Amniotic stem cell (primary cell): Measurements from ENCODE around the gene ECM2.

Experiments
- DNase-seq: peaks from one replicate; lab custom pipeline; 2025; lab: John Stamatoyannopoulos, UW

Gene ECM2

DNA sequence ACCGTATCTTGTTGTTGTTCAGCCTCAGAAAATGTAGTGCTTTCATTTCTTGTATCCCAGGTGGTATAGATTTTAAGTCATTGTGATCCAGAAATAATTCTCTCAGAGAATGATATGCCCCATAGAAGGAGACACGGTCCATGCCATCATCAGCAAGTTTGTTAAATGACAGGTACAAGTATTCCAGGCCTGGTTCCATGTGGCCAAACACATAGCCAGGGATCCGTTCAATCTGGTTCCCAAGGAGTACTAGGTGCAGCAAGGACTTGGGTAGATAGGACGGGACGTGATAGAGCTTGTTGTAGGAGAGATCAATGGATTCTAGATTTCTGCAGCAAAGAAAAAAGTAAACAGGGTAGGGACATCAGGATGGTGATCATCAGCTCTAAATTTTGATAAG is 35.1 kb downstream of the ECM2 start:
- DNase-seq = no peak

DNA sequence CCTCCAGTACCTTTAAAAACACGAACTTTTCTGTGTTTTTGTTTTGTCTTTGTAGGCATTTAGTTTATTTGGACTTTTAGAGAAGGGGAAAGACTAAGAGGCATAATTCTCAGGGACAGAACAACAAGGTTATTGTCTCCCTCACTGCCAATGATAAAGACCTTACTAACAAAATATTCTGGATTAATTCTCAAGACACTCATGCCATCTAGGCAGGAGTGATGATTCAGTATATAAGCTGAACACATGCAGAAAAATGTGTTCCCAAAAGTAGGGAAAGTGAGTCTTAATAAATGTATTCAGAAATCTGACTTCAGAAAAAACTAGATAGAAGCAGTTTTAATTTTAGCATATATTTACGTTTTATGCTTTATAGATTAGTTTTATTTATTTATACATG is 36.1 kb downstream of the ECM2 start:
- no peak for DNase-seq

GRCh38 chr9:92496396-92497176 is 39.2 kb downstream of the ECM2 start:
- DNase-seq = no peak

DNA sequence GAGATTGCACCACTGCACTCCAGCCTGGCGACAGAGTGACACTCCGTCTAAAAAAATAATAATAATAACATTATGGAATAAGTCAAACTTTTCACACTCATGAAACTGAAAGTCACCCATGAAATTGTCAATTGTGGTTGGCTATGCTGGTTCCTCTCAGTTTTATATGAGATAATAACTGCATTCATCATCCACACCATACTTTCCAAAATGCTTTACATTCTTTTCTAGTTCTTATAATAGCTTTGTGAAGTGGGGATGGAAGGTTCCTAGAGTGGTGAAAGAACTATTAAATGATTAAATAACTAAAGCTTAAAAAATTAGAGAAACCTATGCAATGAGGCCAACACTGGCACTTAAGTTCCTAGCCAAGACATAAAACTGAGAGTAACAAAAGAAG is 40.9 kb downstream of the ECM2 start:
- DNase-seq = no peak

DNA sequence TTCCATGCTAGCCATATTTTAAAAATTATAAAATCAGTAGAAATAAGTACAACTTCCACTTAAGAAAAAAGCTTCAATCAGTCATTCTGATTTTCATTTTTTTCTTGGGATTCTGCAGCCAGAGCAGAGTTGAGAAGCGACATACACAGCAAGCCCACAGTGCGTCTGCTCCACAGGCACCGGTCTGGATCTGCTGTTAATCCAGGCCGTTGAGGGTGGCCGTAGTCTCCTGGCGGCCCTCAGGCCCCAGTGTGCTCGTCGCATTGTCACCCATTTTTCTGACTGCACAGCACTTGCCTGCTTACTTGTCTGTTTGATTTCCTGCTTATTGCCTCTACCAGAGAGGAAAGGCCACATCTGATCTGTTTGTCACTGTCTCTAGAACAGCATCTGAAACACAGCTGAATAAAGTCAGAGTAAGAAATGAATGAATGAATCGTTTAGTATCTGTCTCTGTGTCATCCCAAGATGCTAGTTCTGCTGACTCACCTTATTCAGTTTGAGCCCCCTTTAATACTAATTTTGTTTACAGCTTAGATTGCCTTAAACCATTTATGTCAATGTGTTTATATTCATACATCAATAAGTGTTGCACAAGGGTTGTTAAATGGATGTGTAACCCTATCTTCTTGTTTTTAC is 41.9 kb downstream of the ECM2 start:
- no peak for DNase-seq

GRCh38 chr9:92492781-92493401 is 42.9 kb downstream of the ECM2 start:
- no peak for DNase-seq

- no peak for DNase-seq
These were observed 46.9 kb downstream of the ECM2 start for GRCh38 chr9:92488681-92489550.

GRCh38 chr9:92486371-92486770 is 49.4 kb downstream of the ECM2 start:
- no peak for DNase-seq

DNA sequence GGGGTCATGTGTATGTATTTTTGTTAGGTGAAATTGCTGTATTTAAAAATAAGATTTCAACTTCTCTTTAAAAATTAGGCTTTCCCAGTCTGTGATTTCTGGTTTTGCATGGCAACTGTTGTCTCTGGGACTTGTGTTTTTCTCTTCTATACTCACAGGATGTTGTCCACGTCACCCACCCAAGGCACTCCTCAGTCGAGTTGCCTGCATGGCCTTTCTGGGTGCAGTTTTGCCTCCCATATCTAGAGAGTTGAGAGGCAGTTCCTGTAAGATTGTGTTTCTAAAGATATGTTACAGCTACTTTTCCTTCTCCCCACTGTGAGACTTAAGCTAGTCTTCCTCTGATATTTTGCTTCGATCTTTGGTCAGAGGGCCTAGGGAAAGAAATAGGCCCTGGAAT is 51.2 kb downstream of the ECM2 start:
- DNase-seq = no peak

GRCh38 chr9:92483627-92484545 is 51.9 kb downstream of the ECM2 start:
- DNase-seq = no peak

DNA sequence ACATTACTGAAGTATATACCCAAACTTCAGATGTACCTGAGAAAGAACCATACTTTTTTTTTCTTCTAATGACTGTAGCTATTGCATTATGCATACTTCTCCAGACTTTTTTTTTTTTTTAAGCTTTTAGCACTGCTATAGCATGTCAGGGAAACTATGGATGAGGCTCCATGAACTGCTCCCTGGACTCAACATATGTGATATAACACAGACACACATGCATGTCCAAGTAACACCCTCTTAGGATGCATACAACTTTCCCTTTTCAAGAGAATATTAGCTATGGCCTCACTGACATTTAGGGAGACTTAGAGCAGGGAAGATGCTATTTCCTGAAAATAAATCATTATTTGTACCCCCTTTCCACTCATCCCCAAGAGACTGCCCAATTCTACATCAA is 53.0 kb downstream of the ECM2 start:
- DNase-seq = no peak

DNA sequence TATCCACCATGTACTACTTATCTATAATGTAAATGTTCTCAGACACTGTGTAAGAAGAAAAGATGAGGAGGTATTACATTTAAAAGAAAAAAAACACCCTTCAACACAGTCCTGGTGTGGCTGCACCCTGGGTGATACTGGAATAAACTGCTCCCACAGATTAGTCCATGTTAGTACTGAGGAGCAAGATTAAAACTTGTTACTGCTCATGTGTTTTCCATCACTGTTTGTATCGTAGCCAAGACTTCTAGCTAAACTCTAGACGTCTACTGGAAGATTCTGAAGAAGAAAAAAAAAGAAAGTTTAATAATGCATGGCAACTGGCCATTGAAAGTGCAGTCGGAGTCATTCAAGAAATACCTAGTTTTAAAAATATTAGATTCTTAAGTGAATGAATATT is 53.5 kb downstream of the ECM2 start, which contains the start of gene ASPN:
TSS of gene ASPN (minus strand) at position 178 of the 400 bp plus-strand sequence.
- no peak for DNase-seq

- DNase-seq = no peak
These were observed 54.7 kb downstream of the ECM2 start for GRCh38 chr9:92480986-92481633.

GRCh38 chr9:92480291-92480771 is 55.5 kb downstream of the ECM2 start:
- DNase-seq = no peak

DNA sequence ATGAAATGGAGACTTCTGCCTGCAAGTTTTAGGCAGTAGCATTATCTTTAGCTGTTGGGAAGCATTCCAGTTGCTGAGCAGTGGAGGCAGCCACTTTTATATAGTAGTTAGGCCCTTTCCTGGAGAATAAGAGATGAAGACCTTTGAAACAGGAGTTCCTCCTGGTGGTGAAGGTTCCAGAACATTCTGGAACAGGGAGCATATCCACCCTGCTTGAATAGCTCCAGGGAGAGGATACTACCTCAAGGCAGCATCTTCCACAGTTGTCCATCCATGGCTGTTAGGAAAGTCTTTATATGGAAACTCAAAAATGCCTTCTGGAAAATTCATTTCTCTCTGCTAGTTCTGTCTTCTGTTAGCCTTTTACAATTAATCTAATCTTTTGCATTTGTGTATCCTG is 56.4 kb downstream of the ECM2 start:
- DNase-seq = no peak

DNA sequence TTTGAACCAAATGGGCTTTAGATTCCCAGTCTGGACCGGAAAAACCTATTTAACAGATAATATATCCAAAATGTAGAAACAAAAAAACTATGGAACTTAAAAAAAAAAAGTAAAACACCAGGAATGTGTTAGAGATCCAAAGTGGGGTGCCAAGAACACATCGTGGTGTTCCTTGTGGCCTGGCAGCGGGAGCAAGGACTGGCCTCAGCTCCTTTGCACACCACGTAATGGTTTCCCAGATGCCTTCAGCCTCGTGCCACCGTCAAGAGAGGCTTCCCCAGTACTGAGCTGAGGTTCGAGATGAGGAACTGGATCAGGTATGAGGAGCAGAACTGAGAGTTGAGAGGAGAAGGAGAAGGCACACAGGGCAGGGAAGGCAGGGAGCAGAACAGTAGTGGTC is 57.0 kb downstream of the ECM2 start:
- DNase-seq = no peak

DNA sequence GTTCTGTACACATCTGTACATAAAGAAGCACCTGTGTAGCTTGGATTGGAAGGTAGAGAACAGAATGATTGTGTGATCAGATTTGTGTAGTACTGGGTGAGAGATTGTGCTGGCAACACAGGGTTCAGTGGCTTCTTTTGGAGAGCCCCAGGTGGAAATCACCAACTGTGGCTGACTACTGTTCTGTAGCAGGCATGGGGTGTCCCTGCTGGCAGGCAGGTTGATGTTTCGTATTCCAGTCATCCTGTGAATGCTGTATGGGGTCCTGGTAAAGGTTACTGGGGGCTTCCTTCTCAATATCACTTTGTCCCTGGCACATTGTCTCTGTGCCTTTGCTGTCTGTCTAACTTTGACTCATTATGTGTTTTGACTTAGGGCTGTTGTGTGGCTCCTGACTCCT is 58.8 kb downstream of the ECM2 start:
- DNase-seq = no peak

DNA sequence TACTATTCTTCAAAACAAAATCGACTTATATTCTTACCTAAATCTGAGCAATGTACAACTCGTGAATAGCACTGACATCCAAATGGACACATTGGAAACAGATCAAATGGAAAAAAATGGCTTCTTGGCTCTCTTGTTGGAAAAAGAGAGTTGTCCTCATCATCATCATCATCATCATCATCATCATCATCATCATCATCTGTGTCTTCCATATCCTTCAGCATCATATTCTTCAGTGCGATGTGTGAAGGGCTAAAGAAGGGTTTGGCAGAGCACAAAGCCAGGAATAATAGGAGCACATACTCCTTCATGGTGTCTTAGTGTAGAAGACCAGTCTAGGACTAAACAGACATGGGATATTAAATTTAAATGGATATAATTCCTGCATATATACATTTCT is 61.2 kb downstream of the ECM2 start:
- no peak for DNase-seq

DNA sequence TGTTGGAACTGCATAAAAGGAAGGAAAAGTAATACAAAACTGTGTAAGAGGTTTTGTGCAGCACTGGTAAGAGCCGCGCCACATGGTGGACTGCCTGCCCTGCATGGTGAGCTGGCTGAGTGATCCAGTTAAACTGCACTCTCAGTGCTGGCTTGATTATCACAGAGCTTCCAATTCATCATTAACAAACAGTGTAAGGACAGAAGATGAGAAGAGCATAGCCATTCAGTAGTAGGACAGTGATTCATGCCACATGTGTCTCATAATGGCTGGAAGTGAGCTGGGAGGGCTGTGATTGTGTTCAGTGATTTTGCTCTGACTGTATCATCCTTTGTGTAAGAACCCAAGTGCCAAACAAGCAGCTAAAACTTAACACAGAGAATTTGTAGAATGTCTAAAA is 67.6 kb downstream of the ECM2 start:
- DNase-seq = no peak

GRCh38 chr9:92467511-92467910 is 68.3 kb downstream of the ECM2 start:
- DNase-seq = no peak

GRCh38 chr9:92467041-92467440 is 68.7 kb downstream of the ECM2 start:
- DNase-seq = no peak
